ENCODE results near the gene COX5A.

COX5A gene

GRCh38 chr15:74884428-74885223 is 53.2 kb downstream of the COX5A start:
- TF ChIP-seq EZH2 (IDR thresholded peaks at IDR 0.05) (no peak), FOXP2 (optimal IDR thresholded peaks at IDR 0.05; ENCODE audit: control extremely low read depth, extremely low read length, insufficient read depth) (no peak), POLR2AphosphoS5 (IDR thresholded peaks at IDR 0.05; ENCODE audit: borderline replicate concordance, low read depth, low read length) (no peak)
- H3K36me3 ChIP-seq (ENCODE audit: insufficient read depth, low read length): no peaks in the 10 kb centered on the region
- H3K27ac ChIP-seq: no peak overlapping the region
- H3K9me3 ChIP-seq (ENCODE audit: low read depth, low read length): no peaks in the 10 kb centered on the region
- H3K4me3 ChIP-seq: no peak overlapping the region
- H3K9ac ChIP-seq (ENCODE audit: insufficient read length): no peak overlapping the region
- DNase-seq (ENCODE audit: low read depth, low spot score): no peak

DNA sequence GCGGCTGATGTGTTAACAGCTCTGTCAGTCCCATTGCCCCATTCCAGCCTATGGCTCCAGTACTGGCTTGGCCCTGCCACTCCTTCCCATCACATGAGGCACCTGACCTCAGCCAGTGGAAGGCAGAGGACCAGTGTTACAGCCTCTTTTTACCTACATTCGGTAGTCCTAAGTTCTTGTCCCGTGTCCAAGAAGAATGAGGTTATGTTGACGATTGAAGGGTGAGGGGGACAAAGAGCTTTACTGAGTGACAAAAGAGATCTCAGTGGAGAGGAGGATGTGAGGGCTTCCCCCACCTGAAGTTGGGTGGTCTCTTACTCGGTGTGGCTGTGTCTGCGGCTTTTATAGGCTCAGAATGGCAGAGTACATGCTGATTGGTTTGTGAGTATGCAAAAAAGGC is 55.3 kb downstream of the COX5A start:
- Histone ChIP-seq H3K27ac (no peak overlapping the region), H3K9ac (ENCODE audit: insufficient read length) (no peak overlapping the region), H3K36me3 (ENCODE audit: insufficient read depth, low read length) (no peaks in the 10 kb centered on the region), H3K9me3 (ENCODE audit: low read depth, low read length) (no peaks in the 10 kb centered on the region), H3K4me3 (no peak overlapping the region)
- TF ChIP-seq POLR2AphosphoS5 (IDR thresholded peaks at IDR 0.05; ENCODE audit: borderline replicate concordance, low read depth, low read length) (no peak), EZH2 (IDR thresholded peaks at IDR 0.05) (no peak), FOXP2 (optimal IDR thresholded peaks at IDR 0.05; ENCODE audit: control extremely low read depth, extremely low read length, insufficient read depth) (no peak)
- DNase-seq (ENCODE audit: low read depth, low spot score): no peak

DNA sequence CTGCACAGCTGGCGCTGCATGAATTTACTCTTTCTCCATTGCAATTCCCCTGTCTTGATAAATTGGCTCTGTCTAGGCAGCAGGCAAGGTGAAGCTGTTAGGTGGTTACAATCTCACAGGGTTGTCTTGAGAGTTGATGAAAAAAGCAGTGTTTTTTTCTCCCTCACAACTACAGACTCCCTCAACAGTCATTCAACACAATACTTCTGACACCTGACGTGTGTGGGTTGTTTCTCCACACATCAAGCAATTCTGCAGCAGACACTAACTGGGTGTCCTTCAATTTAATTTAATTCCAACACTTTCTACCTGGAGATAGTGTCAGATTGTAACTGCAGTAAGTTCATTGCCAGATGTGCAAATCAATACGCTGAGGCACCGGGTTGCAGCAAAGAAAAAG is 59.6 kb downstream of the COX5A start:
- Histone ChIP-seq H3K4me3 (no peak overlapping the region), H3K9ac (ENCODE audit: insufficient read length) (no peak overlapping the region)
- TF ChIP-seq FOXP2 (optimal IDR thresholded peaks at IDR 0.05; ENCODE audit: control extremely low read depth, extremely low read length, insufficient read depth): no peak
- TF ChIP-seq EZH2 (IDR thresholded peaks at IDR 0.05): no peak
- no peak for TF ChIP-seq POLR2AphosphoS5 (IDR thresholded peaks at IDR 0.05; ENCODE audit: borderline replicate concordance, low read depth, low read length)

DNA sequence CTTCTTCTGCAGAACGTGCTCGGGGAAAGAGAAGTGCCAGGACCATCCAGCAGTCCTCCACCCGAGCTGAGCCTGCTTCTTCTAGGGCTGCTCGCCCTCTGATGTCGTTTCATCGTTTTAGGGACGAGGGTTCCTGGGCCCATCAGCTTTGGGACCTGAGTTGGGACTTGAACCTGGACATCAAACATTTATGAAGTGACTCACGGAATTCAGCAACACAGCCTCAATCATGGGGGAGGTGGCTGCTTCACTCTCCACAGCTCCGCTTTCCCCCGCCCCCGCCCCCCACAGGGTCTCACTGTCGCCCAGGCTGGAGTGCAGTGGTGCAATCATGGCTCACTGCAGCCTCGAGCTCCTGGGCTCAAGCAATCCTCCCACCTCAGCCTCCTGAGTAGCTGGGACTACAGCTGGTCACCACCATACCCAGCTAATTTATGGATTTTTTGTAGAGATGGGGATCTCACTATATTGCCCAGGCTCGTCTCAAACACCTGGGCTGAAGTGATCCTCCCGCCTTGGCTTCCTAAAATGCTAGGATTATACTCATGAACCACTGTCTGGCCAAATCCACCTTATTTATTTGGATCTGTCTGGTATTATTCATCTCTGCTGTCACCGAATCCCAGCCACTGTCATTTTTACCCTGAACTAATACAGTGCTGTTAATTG is 64.0 kb downstream of the COX5A start:
- no peak for DNase-seq (ENCODE audit: low read depth, low spot score)
- peak overlapping the region; percentile 39 for H3K9ac ChIP-seq (ENCODE audit: insufficient read length)
- H3K9me3 ChIP-seq (ENCODE audit: low read depth, low read length): no peaks in the 10 kb centered on the region
- no peak overlapping the region for H3K27ac ChIP-seq
- TF ChIP-seq POLR2AphosphoS5 (IDR thresholded peaks at IDR 0.05; ENCODE audit: borderline replicate concordance, low read depth, low read length) (no peak), EZH2 (IDR thresholded peaks at IDR 0.05) (no peak), FOXP2 (optimal IDR thresholded peaks at IDR 0.05; ENCODE audit: control extremely low read depth, extremely low read length, insufficient read depth) (no peak)
- peak overlapping the region; percentile 95 for H3K4me3 ChIP-seq
- H3K36me3 ChIP-seq (ENCODE audit: insufficient read depth, low read length): peaks cover 6% of the 10 kb centered on the region; the same call in 1 of the 2 replicates

More for the DNA sequence above, 59.6 kb downstream of the COX5A start:
- H3K9me3 ChIP-seq (ENCODE audit: low read depth, low read length): no peaks in the 10 kb centered on the region
- no peak for DNase-seq (ENCODE audit: low read depth, low spot score)
- H3K36me3 ChIP-seq (ENCODE audit: insufficient read depth, low read length): no peaks in the 10 kb centered on the region
- no peak overlapping the region for H3K27ac ChIP-seq

- peak within 1 kb of the TSS; percentile 95 for H3K4me3 ChIP-seq
- H3K36me3 ChIP-seq (ENCODE audit: insufficient read depth, low read length): peaks cover 13% of the 10 kb centered on the region
- no peaks in the 10 kb centered on the region for H3K9me3 ChIP-seq (ENCODE audit: low read depth, low read length)
- TF ChIP-seq EZH2 (IDR thresholded peaks at IDR 0.05): no peak
- TF ChIP-seq FOXP2 (optimal IDR thresholded peaks at IDR 0.05; ENCODE audit: control extremely low read depth, extremely low read length, insufficient read depth): no peak
- TF ChIP-seq POLR2AphosphoS5 (IDR thresholded peaks at IDR 0.05; ENCODE audit: borderline replicate concordance, low read depth, low read length): peak; percentile 89
- peak within 1 kb of the TSS; percentile 93 for H3K9ac ChIP-seq (ENCODE audit: insufficient read length)
- no peak for DNase-seq (ENCODE audit: low read depth, low spot score)
- peak within 1 kb of the TSS; percentile 92 for H3K27ac ChIP-seq
These were observed 64.7 kb downstream of the COX5A start, which contains the start of gene SCAMP2 for GRCh38 chr15:74873036-74873755. SCAMP2 (minus strand) TSS chr15:74873365; CDS start chr15:74873255, 110 bp downstream.

GRCh38 chr15:74872702-74873035 is 65.2 kb downstream of the COX5A start:
- TF ChIP-seq FOXP2 (optimal IDR thresholded peaks at IDR 0.05; ENCODE audit: control extremely low read depth, extremely low read length, insufficient read depth) (no peak), POLR2AphosphoS5 (IDR thresholded peaks at IDR 0.05; ENCODE audit: borderline replicate concordance, low read depth, low read length) (no peak), EZH2 (IDR thresholded peaks at IDR 0.05) (no peak)
- H3K36me3 ChIP-seq (ENCODE audit: insufficient read depth, low read length): peaks cover 18% of the 10 kb centered on the region
- H3K9ac ChIP-seq (ENCODE audit: insufficient read length): peak overlapping the region; percentile 93
- peak overlapping the region; percentile 92 for H3K27ac ChIP-seq
- H3K4me3 ChIP-seq: peak overlapping the region; percentile 95
- no peaks in the 10 kb centered on the region for H3K9me3 ChIP-seq (ENCODE audit: low read depth, low read length)
- no peak for DNase-seq (ENCODE audit: low read depth, low spot score)

DNA sequence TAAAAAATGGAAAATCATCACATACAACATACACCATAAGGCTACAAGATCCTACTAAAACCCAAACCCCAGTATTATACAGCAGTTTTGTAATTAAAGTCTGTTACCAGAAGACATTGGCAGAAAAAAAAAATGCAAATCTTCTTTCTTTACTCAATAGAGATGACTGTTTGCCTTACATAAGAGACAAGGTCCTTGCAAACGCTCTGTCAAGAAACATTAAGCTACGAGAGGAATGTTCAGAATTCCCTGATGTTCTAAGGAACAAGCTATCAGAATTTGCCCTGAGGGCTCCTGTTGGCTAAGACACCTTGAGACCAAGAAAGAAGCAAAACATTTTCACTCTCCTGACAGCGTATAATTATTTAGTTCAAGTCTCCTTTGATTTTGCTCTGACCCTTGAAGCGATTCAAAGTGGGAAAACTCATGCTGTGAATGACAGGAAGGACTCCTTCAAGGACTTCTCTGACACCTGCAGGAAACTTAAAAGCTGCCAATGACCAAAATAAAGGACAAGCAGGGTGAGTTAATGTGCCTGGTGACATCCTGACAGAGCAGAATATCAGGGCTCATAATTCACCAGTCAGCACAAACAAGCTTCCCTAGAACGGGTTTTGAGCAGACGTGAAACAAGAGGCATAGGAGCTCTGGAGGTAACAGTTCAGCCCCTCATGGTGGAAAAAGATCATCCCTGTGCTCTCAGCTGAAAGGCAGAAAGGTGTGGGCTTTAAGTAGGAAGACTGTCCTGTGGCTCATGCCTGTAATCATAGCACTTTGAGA is 67.2 kb downstream of the COX5A start:
- TF ChIP-seq FOXP2 (optimal IDR thresholded peaks at IDR 0.05; ENCODE audit: control extremely low read depth, extremely low read length, insufficient read depth): no peak
- no peak for TF ChIP-seq EZH2 (IDR thresholded peaks at IDR 0.05)
- TF ChIP-seq POLR2AphosphoS5 (IDR thresholded peaks at IDR 0.05; ENCODE audit: borderline replicate concordance, low read depth, low read length): 0 out of 2 replicates have a peak, but pooled peaks have one; percentile 27
- H3K4me3 ChIP-seq: peak overlapping the region; percentile 64
- H3K9me3 ChIP-seq (ENCODE audit: low read depth, low read length): no peaks in the 10 kb centered on the region
- peaks cover 25% of the 10 kb centered on the region for H3K36me3 ChIP-seq (ENCODE audit: insufficient read depth, low read length)
- DNase-seq (ENCODE audit: low read depth, low spot score): no peak
- H3K9ac ChIP-seq (ENCODE audit: insufficient read length): peak overlapping the region; percentile 61
- peak overlapping the region; percentile 96 for H3K27ac ChIP-seq

All from SK-N-MC (cell line).